Activated T-cell treated with anti-CD3 and anti-CD28 coated beads, Interleukin-2, amount 50 U/mL, for 4 hours (primary cell): ENCODE data around the gene YWHAB. TPM values are rescaled to one million over a fixed set of nuclear protein-coding genes. Genes with fewer than 3 reads are reported as not detected.
"Not testable (repeated sequence)": the region's sequence is repeated elsewhere in the genome, so short reads cannot be mapped to it uniquely, and the experiment has no call there.

Experiments used
- ATAC-seq, 2 donors: fragments of 200-7000 bp; cut with Tn5 transposase; one replicate each; pipeline ENCODE4 v1.10.0; 2021
- DNase-seq: peaks from one replicate; pipeline ENCODE4 v3.0.0-alpha.2; 2020
- H3K27me3 Mint-ChIP-seq: one replicate; pipeline ENCODE4 v1.8.0; 2021; ENCODE audit warnings: low read depth, mixed read lengths
- H3K36me3 Mint-ChIP-seq: one replicate; pipeline ENCODE4 v1.8.0; 2022; ENCODE audit warnings: mixed read lengths; ENCODE audit not compliant: insufficient read depth
- H3K4me1 Mint-ChIP-seq: one replicate; pipeline ENCODE4 v1.8.0; 2021; ENCODE audit warnings: low read depth, mixed read lengths
- H3K4me3 Mint-ChIP-seq: one replicate; pipeline ENCODE4 v1.8.0; 2021; ENCODE audit warnings: mild to moderate bottlenecking, moderate library complexity, mixed read lengths
- H3K9me3 Mint-ChIP-seq: one replicate; pipeline ENCODE4 v1.8.0; 2021; ENCODE audit warnings: mixed read lengths
- total RNA-seq, 3 donors: library from RNA; stranded (reverse); gene quantifications; one replicate each; pipeline ENCODE4 v1.2.1, GENCODE V29; 2021

Gene YWHAB
- total RNA-seq, 3 donors from 2014 or later = 278 to 293 (median 280) TPM

- no peaks in the 10 kb centered on the region for H3K36me3 Mint-ChIP-seq
- ATAC-seq = no peak
- H3K4me1 Mint-ChIP-seq = no peaks in the 10 kb centered on the region
- no peaks in the 10 kb centered on the region for H3K9me3 Mint-ChIP-seq
- H3K4me3 Mint-ChIP-seq = no peak overlapping the region
- H3K27me3 Mint-ChIP-seq = no peaks in the 10 kb centered on the region
- no peak for DNase-seq
Measured at GRCh38 chr20:44856856-44857448, 28.6 kb upstream of the YWHAB start.

- H3K36me3 Mint-ChIP-seq = no peaks in the 10 kb centered on the region
- H3K4me3 Mint-ChIP-seq = no peak overlapping the region
- ATAC-seq (peak in 1 of 2 donors; percentile 34), DNase-seq (no peak)
- H3K9me3 Mint-ChIP-seq = no peaks in the 10 kb centered on the region
- no peaks in the 10 kb centered on the region for H3K27me3 Mint-ChIP-seq
- no peaks in the 10 kb centered on the region for H3K4me1 Mint-ChIP-seq
Measured at GRCh38 chr20:44858606-44859360, 26.7 kb upstream of the YWHAB start.

GRCh38 chr20:44861531-44862006 is 23.9 kb upstream of the YWHAB start:
- no peak overlapping the region for H3K4me3 Mint-ChIP-seq
- H3K27me3 Mint-ChIP-seq = no peaks in the 10 kb centered on the region
- DNase-seq (no peak), ATAC-seq (no peak)
- no peaks in the 10 kb centered on the region for H3K9me3 Mint-ChIP-seq
- H3K36me3 Mint-ChIP-seq = no peaks in the 10 kb centered on the region
- H3K4me1 Mint-ChIP-seq = no peaks in the 10 kb centered on the region

- Mint-ChIP-seq H3K9me3 (no peaks in the 10 kb centered on the region), H3K36me3 (no peaks in the 10 kb centered on the region), H3K4me3 (no peak overlapping the region), H3K4me1 (peaks cover 4% of the 10 kb centered on the region), H3K27me3 (peaks cover 3% of the 10 kb centered on the region)
- ATAC-seq = no peak
- no peak for DNase-seq
Measured at GRCh38 chr20:44862286-44862685, 23.2 kb upstream of the YWHAB start.

- H3K27me3 Mint-ChIP-seq, DNase-seq, H3K36me3 Mint-ChIP-seq, ATAC-seq, H3K4me1 Mint-ChIP-seq, H3K9me3 Mint-ChIP-seq, H3K4me3 Mint-ChIP-seq: not testable (repeated sequence)
Measured at GRCh38 chr20:44863365-44864084, 22.0 kb upstream of the YWHAB start.

- H3K4me3 Mint-ChIP-seq, DNase-seq, H3K36me3 Mint-ChIP-seq, H3K9me3 Mint-ChIP-seq, H3K27me3 Mint-ChIP-seq, H3K4me1 Mint-ChIP-seq, ATAC-seq: not testable (repeated sequence)
Measured at GRCh38 chr20:44864493-44864892, 21.0 kb upstream of the YWHAB start.

GRCh38 chr20:44866703-44867335 is 18.7 kb upstream of the YWHAB start:
- ATAC-seq = peak in 1 of 2 donors; percentile 37

GRCh38 chr20:44869471-44869870 is 16.0 kb upstream of the YWHAB start:
- Mint-ChIP-seq H3K9me3 (no peaks in the 10 kb centered on the region), H3K4me1 (peaks cover 7% of the 10 kb centered on the region), H3K36me3 (no peaks in the 10 kb centered on the region), H3K4me3 (no peak overlapping the region), H3K27me3 (peaks cover 3% of the 10 kb centered on the region)
- ATAC-seq (no peak), DNase-seq (no peak)

More at GRCh38 chr20:44866703-44867335, 18.7 kb upstream of the YWHAB start:
- peaks cover 3% of the 10 kb centered on the region for H3K27me3 Mint-ChIP-seq
- no peaks in the 10 kb centered on the region for H3K9me3 Mint-ChIP-seq
- peaks cover 7% of the 10 kb centered on the region for H3K4me1 Mint-ChIP-seq
- peak overlapping the region; percentile 63 for H3K4me3 Mint-ChIP-seq
- H3K36me3 Mint-ChIP-seq = no peaks in the 10 kb centered on the region
- DNase-seq = no peak

GRCh38 chr20:44882360-44882759 is 3.1 kb upstream of the YWHAB start:
- H3K9me3 Mint-ChIP-seq, H3K4me3 Mint-ChIP-seq, ATAC-seq, H3K27me3 Mint-ChIP-seq, DNase-seq, H3K36me3 Mint-ChIP-seq: not testable (repeated sequence)
- peaks cover 28% of the 10 kb centered on the region for H3K4me1 Mint-ChIP-seq

GRCh38 chr20:44883214-44883902 is 2.1 kb upstream of the YWHAB start:
- Mint-ChIP-seq H3K27me3 (no peaks in the 10 kb centered on the region), H3K9me3 (no peaks in the 10 kb centered on the region), H3K4me1 (peaks cover 35% of the 10 kb centered on the region), H3K4me3 (peak overlapping the region; percentile 91), H3K36me3 (no peaks in the 10 kb centered on the region)
- ATAC-seq (no peak), DNase-seq (no peak)

- Mint-ChIP-seq H3K36me3 (peaks cover 12% of the 10 kb centered on the region), H3K4me3 (peak overlapping the region; percentile 91)
- ATAC-seq = peak; percentile 0
Measured at GRCh38 chr20:44884907-44885391, 556 bp upstream of the YWHAB start.

GRCh38 chr20:44886266-44886651 is 754 bp downstream of the YWHAB start:
- no peaks in the 10 kb centered on the region for H3K9me3 Mint-ChIP-seq
- H3K4me1 Mint-ChIP-seq = peaks cover 60% of the 10 kb centered on the region
- peak overlapping the region; percentile 98 for H3K4me3 Mint-ChIP-seq
- DNase-seq (no peak), ATAC-seq (no peak)
- H3K36me3 Mint-ChIP-seq = peaks cover 12% of the 10 kb centered on the region
- H3K27me3 Mint-ChIP-seq = no peaks in the 10 kb centered on the region

More at GRCh38 chr20:44884907-44885391, 556 bp upstream of the YWHAB start:
- Mint-ChIP-seq H3K9me3 (no peaks in the 10 kb centered on the region), H3K27me3 (no peaks in the 10 kb centered on the region), H3K4me1 (peaks cover 50% of the 10 kb centered on the region)
- no peak for DNase-seq

GRCh38 chr20:44886828-44887227 is 1.3 kb downstream of the YWHAB start:
- Mint-ChIP-seq H3K4me3 (peak overlapping the region; percentile 98), H3K9me3 (no peaks in the 10 kb centered on the region), H3K36me3 (peaks cover 13% of the 10 kb centered on the region), H3K27me3 (no peaks in the 10 kb centered on the region), H3K4me1 (peaks cover 66% of the 10 kb centered on the region)
- ATAC-seq = no peak
- DNase-seq = no peak
